ENCODE measurements around the gene PIEZO1. TPM values are rescaled to one million over a fixed set of nuclear protein-coding genes. Genes with fewer than 3 reads are reported as not detected.
A peak's percentile ranks its signal among the peaks of the same experiment; 100 is the strongest.

The PIEZO1 gene
- total RNA-seq, 4 donors from 2014 or later: 105 to 248 (median 172) TPM

DNA sequence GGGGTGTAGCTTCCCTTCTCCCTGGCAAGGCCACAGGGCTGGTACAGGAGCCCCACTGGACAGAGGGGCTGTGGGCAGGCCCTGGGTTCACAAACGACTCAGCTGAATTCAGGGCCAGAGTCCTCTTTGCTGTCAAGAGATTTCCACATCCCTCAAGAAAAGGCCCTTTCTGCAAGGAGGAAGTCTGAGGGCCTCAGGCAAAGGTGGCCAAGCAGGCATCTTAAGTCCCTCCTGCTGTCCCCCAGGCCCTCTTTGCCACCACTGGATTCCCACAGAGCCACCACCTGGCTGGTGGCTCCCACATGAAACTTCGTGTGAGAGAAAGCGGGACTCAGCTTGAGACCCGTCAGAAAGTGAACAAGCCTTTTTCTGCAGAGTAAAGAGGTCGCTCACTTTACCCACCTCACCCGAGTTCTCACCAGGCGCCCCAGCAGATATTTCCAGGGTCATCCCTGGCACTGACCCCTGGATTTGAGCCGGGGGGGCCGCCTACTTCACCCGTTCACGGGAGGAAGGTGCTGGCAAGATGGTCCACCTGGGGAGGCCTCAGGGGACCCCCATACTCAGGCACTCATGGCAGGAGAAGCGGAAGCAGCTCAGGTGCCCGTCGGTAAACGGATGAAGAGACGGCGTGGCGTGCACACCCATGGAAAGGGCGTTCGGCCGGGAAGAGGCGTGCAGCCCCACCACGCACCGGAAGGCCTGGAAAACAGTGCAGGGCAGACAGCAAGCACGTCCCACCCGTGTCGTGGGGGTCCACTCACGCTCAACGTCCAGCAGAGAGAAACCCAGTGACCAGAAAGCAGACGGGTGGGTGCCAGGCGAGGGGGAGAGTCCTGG is 82.4 kb downstream of the PIEZO1 start:
- H3K36me3 ChIP-seq: peaks cover 0 to 52% of the 10 kb centered on the region in 2 donors
- H3K9me3 ChIP-seq: no peaks in the 10 kb centered on the region
- no peaks in the 10 kb centered on the region for H3K27me3 ChIP-seq
- peaks cover 0 to 74% (median 26%) of the 10 kb centered on the region in 3 donors for H3K4me1 ChIP-seq
- ATAC-seq: no peak
- peak overlapping the region in 1 of 2 donors; percentile 12 for H3K4me3 ChIP-seq
- peak overlapping the region in 3 of 4 donors; percentile 35 to 90 (median 62) for H3K27ac ChIP-seq
- WGBS, 2 donors (ENCODE audit: low coverage in 1 of 2): 75% methylated on average over 5 of the region's 31 CpGs; no CpG with 5 or more reads in 1 of the 2 donors
- TF ChIP-seq, protein P1, sequence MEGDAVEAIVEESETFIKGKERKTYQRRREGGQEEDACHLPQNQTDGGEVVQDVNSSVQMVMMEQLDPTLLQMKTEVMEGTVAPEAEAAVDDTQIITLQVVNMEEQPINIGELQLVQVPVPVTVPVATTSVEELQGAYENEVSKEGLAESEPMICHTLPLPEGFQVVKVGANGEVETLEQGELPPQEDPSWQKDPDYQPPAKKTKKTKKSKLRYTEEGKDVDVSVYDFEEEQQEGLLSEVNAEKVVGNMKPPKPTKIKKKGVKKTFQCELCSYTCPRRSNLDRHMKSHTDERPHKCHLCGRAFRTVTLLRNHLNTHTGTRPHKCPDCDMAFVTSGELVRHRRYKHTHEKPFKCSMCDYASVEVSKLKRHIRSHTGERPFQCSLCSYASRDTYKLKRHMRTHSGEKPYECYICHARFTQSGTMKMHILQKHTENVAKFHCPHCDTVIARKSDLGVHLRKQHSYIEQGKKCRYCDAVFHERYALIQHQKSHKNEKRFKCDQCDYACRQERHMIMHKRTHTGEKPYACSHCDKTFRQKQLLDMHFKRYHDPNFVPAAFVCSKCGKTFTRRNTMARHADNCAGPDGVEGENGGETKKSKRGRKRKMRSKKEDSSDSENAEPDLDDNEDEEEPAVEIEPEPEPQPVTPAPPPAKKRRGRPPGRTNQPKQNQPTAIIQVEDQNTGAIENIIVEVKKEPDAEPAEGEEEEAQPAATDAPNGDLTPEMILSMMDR (IDR thresholded peaks at IDR 0.05): no peak
- no peak for TF ChIP-seq EP300 (IDR thresholded peaks at IDR 0.05)
- no peak for TF ChIP-seq POLR2A (IDR thresholded peaks at IDR 0.05)
- no peak for TF ChIP-seq POLR2AphosphoS5 (IDR thresholded peaks at IDR 0.05)

DNA sequence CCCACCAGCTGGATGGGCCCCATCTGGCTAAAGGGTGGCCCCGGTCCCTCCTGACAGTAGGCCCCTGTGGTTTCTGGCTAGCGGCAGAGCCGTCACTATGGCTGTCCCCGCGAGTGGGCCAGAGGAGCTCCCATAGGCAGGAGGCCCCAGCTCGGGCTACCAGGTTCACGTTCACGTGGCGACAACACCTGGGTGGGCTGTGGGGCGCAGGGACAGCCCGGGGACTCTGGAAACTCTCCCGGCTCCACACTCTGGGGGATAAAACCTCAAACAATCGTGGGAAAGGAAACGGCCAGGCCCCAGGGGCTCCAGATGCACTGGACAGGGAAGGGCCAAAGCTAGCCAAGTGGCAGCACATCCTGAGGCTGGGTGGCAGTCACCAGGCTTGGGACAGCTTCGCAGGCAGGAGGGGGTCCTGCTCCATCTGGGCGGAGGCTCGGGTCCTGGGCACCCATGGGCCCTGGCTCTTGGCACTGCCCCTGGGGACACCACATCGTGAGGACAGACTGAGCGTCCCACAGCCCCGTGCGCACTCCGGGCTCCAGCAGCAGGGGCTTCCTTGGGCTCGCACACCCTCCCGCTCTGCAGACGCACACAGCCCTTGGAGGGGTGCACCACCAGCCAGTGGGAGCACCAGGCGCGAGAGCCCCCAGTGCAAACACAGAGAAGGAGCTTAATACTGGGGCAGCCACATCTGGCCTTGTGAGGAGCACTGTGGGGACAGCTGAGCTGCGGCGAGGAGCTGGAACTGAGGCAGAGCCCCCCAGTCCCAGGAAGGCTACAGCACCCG is 83.2 kb downstream of the PIEZO1 start:
- H3K27ac ChIP-seq: peak overlapping the region in 3 of 4 donors; percentile 43 to 90 (median 64)
- no peaks in the 10 kb centered on the region for H3K9me3 ChIP-seq
- no peak for ATAC-seq
- no peaks in the 10 kb centered on the region for H3K27me3 ChIP-seq
- no peak for TF ChIP-seq POLR2AphosphoS5 (IDR thresholded peaks at IDR 0.05)
- TF ChIP-seq EP300 (IDR thresholded peaks at IDR 0.05): no peak
- WGBS, 2 donors (ENCODE audit: low coverage in 1 of 2): no CpG with 5 or more reads among the region's 30 CpGs
- H3K4me1 ChIP-seq: peaks cover 0 to 66% (median 18%) of the 10 kb centered on the region in 3 donors
- H3K4me3 ChIP-seq: peak overlapping the region in 1 of 2 donors; percentile 11
- peaks cover 0 to 60% of the 10 kb centered on the region in 2 donors for H3K36me3 ChIP-seq

DNA sequence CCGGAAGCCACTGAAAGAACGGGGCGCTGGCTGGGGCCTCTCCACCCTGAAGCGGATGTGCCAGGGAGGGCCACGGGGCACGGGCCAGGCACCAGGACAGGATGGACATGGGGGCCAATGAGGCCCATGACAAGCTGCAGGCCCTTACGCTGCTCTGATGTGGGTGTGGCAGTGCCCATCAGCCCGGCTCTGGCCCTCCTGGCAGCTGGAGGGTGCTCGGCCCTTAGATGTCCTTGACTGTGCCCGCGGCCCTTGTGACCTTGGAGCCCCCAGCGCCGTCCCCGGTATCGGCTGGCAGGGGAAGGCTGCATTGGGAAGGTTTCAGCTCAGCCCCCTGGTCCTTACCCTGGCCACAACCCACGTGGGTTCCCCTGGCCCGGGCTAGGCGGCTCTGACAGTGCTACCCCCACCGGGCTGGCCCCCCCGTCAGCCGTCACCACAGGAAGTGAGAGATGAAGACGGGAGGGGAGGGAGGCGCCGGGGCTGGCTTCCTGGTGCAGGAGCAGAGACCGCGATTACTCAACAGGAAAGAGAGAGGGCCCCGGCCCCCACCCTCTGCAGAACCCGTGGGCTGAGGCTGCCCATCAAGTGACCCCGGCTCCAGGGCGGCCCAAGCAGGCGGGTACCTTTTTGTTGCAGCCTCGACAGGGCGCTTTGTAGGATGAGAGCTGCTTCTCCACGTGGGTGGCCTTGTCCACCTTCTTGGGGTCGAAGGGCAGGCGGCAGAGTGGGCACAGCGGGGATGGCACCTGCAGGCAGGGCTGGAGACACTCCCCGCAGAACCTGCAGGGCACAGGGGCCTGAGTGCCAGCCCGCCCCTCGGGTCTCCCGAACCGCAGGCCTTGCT is 84.2 kb downstream of the PIEZO1 start:
- ATAC-seq: peak; percentile 73
- H3K9me3 ChIP-seq: no peaks in the 10 kb centered on the region
- peaks cover 0 to 62% (median 18%) of the 10 kb centered on the region in 3 donors for H3K4me1 ChIP-seq
- peaks cover 0 to 69% of the 10 kb centered on the region in 2 donors for H3K36me3 ChIP-seq
- no peak for TF ChIP-seq EP300 (IDR thresholded peaks at IDR 0.05)
- TF ChIP-seq, protein P1 (IDR thresholded peaks at IDR 0.05): no peak
- TF ChIP-seq POLR2A (IDR thresholded peaks at IDR 0.05): no peak
- TF ChIP-seq POLR2AphosphoS5 (IDR thresholded peaks at IDR 0.05): no peak
- peak overlapping the region in 1 of 2 donors; percentile 11 for H3K4me3 ChIP-seq
- 80% methylated on average over 3 of the region's 42 CpGs; no CpG with 5 or more reads in 1 of the 2 donors for WGBS, 2 donors (ENCODE audit: low coverage in 1 of 2)
- H3K27me3 ChIP-seq: no peaks in the 10 kb centered on the region
- H3K27ac ChIP-seq: peak overlapping the region in 3 of 4 donors; percentile 43 to 90 (median 64)

DNA sequence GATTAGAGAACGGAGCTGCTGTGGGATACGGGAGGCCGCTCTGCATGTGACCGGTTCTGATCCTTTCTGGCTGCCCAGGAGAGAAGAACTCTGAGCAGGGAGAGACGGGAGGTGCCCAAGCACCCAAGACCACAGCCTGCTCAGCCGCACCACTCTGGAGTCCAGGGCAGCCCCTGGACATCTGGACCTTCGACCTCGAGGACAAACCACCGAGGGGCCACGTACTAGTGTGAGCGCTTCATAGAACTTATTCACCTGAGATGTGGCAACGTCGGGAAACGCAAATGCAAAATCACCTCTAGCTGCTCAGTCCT is 84.7 kb downstream of the PIEZO1 start:
- H3K4me3 ChIP-seq: no peak overlapping the region
- 68 to 80% methylated on average over 6 to 7 of the region's 14 CpGs for WGBS, 2 donors (ENCODE audit: low coverage in 1 of 2)
- peak overlapping the region in 3 of 4 donors; percentile 24 to 90 (median 37) for H3K27ac ChIP-seq
- peaks cover 0 to 75% of the 10 kb centered on the region in 2 donors for H3K36me3 ChIP-seq
- H3K9me3 ChIP-seq: no peaks in the 10 kb centered on the region
- TF ChIP-seq POLR2AphosphoS5 (IDR thresholded peaks at IDR 0.05) (no peak), POLR2A (IDR thresholded peaks at IDR 0.05) (no peak), EP300 (IDR thresholded peaks at IDR 0.05) (no peak)
- TF ChIP-seq, protein P1 (IDR thresholded peaks at IDR 0.05): no peak
- peaks cover 0 to 57% (median 15%) of the 10 kb centered on the region in 3 donors for H3K4me1 ChIP-seq
- H3K27me3 ChIP-seq: no peaks in the 10 kb centered on the region
- no peak for ATAC-seq
